GM19351 (cell line): ENCODE measurements around the gene ODC1.
A peak's percentile ranks its signal among the peaks of the same experiment; 100 is the strongest.

ENCODE experiments used
- ATAC-seq: cut with Tn5 transposase; IDR thresholded peaks from one replicate; pipeline ENCODE4 v1.9.1; 2021; ENCODE audit warnings: mild to moderate bottlenecking, moderate library complexity; ENCODE audit not compliant: unreplicated experiment

ODC1 gene

DNA sequence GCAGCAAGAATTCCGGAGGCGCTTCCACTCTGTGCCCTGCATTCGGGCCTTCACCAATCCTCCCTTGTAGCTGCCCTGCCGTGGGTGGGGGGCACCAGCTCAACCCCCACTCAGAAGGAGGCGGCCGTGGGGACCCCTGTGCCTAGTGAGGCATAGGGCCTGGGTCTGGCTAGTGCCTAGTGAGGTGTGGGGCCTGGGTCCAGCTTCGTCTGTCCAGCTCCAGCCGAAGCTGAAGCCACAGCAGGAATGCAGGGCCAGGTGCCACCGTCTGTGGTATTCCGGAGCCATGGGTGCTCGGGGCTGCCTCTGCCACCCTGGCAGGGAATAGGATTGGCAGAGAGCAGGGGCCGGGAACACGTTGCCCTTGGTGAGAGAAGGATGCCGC lies 12.3 kb downstream of the ODC1 start:
- ATAC-seq = no peak

DNA sequence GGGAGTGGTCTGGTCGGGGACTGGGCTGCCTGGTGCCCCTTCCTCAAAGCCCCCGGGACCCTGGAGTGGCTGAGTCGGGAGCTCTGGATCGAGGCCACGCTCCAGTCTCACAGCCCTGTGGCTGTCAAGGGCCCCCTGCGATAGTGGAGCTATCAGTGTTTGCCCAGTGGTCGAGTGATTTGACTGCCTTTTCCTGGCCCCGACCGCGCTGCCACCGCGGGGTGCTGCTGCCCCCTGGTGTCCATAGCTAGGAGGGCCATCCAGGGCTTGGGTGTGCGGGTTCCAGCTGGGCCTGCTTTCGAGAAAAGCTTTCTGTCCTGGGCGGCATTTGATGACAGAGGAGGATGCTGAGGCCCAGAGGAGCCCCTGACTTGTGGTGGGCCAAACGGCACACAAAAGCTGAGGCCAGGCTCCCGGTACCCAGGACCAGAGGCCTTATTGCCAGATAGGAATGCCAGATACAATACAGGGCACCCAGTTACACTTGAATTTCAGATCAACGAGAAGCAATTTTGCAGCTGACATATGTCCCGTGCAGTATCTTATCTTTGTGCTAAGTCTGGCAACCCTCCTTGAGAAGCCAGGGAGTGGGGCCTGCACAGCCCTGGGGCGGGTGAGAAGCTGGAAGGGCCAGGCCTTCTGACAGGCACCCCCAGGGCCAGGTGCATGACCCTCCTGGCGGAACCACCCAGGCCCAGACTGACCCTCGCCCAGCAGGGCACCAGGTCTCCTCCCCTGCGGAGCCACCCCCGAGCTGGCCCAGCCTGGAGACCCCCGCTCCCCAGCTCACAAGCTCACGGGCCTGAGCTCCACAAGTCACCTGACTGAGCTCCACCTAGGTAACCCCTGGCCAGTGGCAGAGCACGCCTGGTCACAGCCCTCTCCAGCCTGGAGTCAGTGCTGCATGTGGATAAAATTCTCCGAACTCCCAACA lies 13.0 kb downstream of the ODC1 start:
- peak; percentile 79 for ATAC-seq

DNA sequence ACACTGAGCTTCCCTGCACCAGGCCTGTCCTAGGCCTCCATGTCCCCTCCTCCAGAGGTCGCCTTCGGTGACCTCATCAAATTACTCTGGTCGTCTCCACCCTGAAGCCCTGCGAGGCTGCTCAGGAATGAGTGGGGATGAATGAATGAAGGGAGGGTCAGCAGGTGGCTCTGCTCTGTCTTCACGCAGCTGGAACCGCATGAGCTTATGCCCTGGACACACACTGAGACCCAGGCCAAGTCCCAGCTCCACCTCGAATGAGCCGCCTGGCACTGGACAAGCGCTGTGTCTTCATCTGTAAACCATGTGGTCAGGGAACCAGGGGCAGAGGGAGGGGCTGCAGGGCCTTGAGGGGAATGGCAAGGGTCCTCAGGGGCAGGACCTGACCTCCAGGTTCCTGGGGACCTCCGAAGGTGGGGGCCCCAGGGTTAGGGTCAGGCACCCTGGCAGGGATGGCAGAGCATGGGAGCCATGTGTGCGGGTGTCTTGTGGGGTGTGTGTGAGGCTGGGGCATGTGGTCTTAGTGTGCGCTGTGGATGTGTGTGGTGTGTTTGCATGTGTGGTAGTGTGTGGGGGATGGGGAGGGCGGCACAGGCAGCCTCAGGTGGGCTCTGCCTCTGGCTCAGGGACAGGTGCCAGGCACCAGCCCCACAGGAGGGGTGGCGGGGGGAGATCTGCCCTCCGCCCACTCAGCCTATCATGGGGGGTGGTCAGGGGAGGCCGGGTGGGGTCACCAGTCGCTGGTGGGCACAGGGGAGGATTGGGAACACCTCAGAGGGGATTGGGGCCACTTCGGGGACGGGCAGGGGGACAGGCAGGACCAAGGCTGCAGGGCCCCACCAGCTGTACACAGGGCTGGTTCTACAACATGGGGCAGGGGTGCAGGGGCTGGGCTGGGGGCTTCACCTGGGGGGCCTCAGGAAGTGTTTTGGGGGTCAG lies 13.9 kb downstream of the ODC1 start:
- no peak for ATAC-seq

DNA sequence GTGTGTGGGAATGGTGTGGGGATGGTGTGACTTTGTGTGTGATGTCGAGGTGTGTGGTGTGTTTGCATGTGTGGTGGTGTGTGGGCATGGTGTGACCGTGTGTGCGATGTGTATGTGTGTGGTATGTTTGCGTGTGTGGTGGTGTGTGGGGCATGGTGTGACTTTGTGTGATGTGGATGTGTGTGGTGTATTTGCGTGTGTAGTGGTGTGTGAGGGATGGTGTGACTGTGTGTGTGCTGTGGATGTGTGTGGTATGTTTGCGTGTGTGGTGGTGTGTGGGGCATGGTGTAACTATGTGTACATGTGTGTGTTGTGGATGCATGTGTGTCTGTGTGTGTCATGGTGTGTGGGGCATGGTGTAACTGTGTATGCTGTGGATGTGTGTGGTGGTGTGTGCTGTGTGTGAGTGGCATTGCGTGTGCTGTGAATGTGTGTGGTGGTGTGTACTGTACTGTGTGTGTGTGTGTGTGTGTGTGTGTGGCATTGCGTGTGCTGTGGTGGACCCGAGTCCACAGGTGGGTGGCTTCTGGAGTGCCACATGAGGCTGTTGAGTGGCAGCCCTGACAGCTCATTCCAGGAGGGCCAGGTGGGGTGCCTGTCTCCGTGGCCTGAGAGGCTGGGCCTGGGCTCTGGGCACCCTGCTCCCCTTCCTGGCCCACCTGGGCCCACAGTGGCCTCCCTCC lies 14.7 kb downstream of the ODC1 start:
- no peak for ATAC-seq

DNA sequence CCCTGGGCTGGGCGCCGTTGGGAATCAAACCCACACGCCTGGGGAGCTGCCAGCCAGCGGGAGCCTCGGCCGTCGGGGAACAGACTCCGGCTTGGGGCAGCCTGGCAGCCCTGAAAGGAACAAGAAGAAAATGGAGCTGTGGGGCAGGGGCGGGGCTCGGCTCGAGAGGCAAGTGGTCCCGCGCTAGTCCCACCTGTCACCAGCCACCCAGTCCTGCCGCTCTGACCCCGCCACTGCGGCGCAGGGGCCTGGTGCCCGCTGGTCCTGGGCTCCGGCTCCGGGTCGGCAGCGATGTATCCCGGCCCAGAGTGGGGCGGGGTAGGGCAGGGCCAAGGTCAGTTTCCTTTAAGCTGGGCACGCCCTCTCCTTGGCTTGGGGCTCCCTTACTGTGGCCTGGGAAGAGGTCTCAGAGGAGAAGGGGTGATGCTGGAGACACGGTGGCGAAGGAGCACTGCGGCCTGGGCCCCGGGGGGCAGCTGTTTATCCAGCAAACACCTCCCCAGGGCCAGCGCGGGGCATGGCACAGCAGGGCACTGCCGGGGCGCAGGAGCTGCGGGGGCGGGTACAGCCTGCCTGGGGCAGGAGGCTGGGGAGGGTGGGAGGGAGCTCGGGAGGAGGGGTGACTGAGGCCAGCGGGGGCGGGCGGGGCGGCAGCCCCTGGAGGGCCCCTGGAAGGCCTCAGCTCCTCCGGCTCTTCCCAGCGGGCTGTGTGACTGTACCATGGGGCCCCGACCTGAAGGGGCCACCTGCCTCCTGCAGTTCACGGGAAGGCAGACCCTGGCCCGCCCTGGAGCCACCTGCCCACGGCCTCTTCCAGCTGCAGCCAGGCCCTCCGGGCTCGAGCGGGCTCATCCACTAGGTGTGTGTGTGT lies 15.6 kb downstream of the ODC1 start:
- no peak for ATAC-seq

DNA sequence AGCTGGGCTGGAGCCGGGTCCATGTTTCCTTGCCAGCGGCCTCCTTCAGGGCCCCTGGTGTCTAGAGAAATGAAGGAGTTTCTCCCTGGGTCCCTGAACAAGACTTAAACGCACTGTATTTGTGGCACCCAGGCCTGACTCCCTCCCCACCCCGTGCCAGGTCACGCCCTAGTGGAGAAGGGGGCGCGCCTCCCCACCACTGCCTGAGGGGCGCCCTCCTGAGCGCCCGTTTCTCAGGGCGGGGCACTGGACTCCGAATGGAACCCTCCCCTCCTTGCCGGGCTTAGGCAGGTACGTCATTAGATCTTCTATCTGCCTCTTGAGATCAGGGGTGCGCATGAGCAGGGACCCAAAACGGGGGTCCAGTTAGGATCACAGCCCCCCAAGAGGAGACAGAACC lies 16.3 kb downstream of the ODC1 start:
- ATAC-seq = no peak

DNA sequence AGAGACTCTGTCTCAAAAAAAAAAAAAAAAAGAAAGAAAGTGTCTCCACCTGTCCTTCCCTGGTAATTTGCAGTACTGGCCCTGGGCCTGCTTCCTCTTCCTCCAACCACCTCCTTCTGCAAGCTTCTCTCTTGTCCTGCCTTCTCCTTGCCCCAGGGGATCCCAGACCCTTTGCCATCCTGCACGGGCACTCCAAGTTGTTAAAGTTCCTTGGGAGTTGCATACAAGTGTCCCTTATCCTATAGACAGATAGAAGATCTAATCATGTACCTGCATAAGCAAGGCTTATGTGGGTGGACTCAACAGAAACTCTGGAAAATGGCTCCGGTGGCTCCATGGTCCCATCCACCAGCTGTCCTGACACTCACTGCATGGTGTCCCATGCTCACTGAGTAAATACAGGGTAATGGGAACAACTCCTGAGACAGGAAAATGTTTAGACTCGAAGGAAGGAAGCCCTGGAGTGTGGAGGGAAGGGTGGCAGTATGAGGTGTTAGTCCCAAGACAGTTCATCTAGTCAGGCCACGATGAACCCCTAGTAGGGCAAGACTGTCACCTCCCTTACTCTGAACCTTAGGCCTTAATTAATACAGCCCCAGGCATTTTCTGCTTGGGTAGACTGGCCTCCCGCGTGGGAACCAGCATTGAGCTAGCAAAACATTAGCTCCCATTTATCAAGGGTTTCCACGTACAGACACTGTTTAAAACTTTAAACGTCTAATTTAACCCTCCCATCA lies 17.1 kb downstream of the ODC1 start:
- no peak for ATAC-seq

DNA sequence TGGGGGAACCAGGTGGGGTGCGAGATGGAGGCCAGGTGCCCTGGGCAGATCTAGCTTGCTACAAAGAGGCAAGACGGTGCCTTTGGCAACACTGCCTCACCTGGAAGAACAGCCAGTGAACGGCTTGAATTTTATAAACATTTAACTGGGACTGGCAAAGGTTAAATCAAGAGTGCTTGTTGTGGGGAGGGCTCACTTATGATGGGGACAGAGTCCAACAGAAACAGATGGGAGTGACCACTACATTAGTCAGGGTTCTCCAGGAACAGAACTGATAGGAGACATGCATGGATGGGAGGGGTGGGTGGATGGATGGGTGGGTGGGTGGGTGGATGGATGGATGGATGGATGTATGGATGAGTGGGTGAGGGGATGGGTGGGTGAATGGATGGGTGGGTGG lies 19.2 kb downstream of the ODC1 start:
- ATAC-seq = no peak

DNA sequence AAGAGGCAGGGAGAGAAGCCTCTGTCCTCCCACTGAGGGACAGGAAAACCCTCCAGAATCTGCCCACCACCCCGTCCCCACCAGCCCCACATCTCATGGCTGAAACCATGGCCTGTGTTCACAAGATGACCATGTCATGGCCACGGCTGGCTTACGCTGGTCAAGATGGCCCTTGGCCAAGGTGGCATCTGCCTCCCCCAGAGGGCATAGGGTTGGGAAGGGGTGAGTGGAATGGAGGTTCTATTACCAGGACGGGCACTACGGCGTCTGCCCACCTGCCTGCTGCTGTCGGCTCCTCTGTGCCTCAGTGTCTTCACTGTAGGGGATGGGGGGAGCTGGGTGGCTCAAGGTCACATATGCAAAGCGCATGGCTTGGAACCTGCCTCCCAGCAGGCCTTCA lies 19.8 kb downstream of the ODC1 start:
- ATAC-seq = no peak

DNA sequence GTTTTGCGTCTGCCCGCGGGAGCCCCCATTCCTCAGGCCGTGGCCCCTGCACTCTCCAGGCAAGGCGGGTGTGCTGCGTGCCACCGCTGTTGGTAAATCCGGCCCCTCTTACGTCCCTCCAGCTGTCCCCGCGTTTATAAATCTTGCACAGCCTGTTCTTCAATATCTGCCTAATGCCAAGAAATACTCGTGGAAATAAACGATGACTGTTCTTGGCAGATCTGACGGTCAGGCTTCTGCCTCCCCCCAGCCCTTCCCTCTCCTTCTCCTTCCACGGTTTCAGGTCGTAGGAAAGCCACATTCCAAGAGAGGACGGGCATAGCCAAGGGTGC lies 20.5 kb downstream of the ODC1 start:
- ATAC-seq = no peak

DNA sequence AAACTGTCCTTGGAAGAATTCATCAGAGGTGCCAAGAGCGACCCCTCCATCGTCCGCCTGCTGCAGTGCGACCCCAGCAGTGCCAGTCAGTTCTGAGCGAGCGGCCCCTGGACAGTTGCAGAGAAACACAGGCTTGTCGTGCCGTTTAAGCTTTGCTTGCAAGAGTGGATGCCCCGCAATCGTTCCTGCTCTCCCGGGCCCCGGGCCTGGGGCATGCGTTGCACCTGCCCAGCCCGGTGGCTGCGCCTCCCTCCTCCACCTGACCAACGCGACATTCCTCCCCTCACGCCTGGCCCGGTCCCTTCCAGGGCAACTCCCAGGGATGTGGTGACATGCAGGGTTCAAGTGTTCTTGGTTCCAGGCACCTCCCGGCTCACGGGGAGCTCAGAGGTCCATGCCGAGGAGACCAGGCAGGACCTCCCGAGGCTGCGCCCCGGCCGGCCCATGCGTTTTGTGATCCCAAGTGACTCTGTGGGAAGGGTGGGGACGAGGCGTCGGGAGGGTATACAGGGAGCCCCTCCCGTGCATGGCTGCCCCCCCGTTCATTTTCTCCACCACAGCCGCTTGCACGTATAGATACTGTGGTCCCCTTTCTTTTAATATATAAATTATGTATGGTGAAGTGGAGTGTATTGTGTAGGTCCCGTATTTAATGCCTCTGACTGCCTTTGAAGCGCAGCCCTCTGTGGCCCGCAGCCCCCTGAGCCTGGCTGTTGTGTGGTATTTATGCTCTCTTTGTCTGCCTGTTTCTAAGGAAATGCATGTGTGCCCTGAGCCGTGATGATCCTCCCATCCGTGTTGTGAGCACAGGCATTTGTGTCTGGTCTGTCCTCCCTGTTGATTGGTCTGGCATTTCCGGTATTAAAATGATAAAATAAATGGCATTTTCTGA lies 21.2 kb downstream of the ODC1 start:
- ATAC-seq = no peak

DNA sequence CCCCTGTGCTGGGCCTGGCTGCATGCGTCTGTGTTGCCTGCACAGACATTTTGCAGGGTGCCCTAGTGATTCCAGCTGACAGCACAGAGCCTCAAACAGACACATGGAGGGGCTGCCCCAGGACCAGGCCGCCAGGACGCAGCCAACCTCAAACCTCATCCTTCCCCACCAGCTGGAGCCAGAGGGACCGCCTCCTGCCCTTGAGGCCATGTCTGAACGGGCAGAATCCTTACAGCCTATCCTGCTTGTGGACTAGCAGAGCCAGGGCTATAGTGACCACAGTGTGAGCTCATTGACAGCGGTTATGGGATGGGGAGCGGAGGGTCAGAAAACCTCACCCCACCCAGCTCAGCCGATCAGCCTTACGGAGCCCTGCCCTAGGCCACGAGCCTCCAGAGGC lies 22.4 kb downstream of the ODC1 start:
- ATAC-seq = no peak

DNA sequence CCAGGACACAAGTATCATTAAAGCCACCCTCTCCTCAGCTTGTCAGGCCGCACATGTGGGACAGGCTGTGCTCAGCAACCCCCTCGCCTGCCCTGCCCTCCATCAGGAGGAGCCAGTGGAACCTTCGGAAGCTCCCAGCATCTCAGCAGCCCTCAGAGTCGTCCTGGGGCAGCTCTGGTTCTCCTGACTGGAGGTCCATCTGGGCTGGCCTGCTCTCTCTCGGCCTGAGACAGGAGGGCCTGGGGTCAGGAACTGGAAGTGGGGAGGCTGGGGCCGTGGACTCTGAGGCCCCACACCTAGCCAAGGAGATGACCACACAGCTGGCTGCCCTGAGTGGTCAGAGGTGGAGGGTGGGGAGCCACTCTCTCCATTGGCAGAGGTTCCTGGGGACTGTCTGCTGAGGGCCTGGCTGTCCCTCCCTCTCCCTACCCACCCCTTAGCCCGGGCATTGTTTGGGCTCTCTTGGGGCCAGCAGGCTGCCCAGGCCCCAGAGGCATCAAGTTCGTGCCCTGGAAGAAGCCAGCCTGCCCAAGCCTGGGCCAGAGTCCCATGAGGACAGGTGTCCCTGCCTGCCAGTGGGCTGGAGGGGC lies 23.1 kb downstream of the ODC1 start:
- ATAC-seq = no peak

DNA sequence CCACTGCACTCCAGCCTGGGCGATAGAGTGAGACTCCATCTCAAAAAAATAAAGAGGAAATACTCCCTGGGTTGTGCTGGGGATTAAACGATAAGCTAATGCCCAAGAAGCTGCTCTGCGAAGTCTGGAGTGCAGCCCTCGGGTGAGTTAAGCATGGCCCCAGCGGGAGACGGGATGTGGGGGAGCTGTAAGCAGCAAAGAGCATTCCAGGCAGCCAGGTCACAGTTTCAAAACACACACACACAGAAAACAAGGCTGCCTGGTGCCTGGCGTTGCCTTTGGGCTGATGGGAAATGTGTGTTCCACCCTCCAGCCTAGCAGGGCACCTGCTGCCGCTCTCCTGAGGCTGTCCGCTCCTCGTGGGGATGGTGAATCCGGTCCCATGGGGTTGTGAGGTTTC lies 24.1 kb downstream of the ODC1 start:
- no peak for ATAC-seq

DNA sequence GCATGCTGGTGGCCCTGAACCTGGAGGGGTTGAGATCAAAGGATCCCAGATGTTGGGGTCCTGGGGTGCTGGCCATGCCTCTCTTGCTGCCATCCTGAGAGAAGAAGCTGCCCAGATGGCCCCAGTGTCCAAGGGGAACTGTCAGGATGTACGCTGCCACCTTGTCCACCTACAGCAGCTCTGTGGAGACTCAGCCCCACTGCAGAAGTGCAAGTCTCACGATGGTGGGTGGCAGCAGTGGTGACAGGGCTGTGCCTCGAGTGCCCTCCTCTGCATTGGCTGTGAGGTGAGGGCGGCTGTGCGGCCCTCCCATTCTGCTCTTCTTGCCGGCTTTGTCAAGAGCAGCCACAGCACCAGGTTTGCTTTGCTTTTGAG lies 24.7 kb downstream of the ODC1 start:
- ATAC-seq = no peak

DNA sequence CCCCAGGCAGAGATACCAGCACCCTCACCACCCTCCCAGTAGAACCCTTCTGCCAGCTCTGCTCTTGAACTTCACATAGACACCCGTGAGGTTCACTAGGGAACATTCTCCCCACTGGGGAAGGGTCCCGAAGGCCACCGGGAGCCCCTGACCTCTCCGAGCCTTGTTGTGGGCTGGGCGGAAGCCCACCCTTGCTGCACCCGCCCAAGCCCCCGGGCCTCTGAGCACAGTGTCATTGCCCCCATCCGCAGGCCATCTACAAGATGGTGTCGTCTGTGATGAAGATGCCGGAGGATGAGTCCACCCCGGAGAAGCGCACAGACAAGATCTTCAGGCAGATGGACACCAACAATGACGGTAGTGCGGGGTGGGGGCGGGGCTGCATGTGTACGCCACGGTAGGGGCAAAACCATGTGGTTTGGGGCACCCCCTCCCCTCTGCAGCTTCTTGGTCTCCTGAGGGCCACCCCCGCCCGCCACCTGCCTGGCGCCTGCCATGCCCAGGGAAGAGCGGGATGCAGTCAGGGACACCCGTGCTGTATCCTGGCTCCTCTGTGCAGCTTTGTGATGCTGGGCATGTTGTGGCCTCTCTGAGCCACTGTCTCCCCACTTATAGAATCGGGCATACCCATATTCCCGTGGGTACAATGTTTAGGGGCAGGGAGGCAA lies 25.3 kb downstream of the ODC1 start:
- no peak for ATAC-seq

DNA sequence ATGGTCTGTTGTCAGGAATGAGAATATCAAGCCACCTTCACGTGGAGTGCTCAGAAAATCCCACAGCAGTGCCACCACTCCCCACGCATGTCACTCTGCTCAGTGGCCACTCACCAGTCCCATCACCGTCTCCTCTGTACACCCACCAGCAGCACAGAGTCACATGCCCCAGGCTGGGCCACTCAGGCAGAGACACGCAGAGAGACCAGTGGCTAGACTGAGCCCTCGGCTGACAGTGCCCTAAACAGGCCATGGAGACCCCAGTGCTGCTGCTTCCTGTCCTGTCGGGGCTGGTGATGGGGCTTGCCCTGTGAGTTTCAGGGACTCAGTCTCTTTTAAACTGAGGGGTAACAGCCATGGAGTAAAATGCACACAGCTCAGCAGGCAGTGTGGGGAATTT lies 25.9 kb downstream of the ODC1 start:
- no peak for ATAC-seq
